Gastroesophageal sphincter (tissue), 4 donors: ENCODE data around the gene STMN3. TPM values are rescaled to one million over a fixed set of nuclear protein-coding genes. Genes with fewer than 3 reads are reported as not detected.
"Not testable (repeated sequence)": the region's sequence is repeated elsewhere in the genome, so short reads cannot be mapped to it uniquely, and the experiment has no call there.

Experiments
- ATAC-seq: fragments of 150-250 bp; one replicate; pipeline ENCODE4 v1.9.1; 2016; ENCODE audit warnings: mild to moderate bottlenecking, moderate library complexity
- H3K27ac ChIP-seq, 4 donors: fragments of 200-600 bp; sonication (generic) in 3 of 4; 1 replicate in 3 of 4; 2 replicates in 1 of 4; pipeline ENCODE4 v1.5.1; 2016 to 2019
- H3K27me3 ChIP-seq: fragments of 200-600 bp; sonication (generic); one replicate; pipeline ENCODE4 v1.5.1; 2019
- H3K36me3 ChIP-seq, 2 donors: fragments of 200-600 bp; sonication (generic); one replicate each; pipeline ENCODE4 v1.5.1; 2019; ENCODE audit warnings: control low read depth in 1 of 2
- H3K4me1 ChIP-seq, 3 donors: fragments of 200-600 bp; sonication (generic); 1 replicate in 2 of 3; 2 replicates in 1 of 3; pipeline ENCODE4 v1.5.1; 2016 to 2019; ENCODE audit warnings: control low read depth in 2 of 3
- H3K4me3 ChIP-seq, 2 donors: fragments of 200-600 bp; sonication (generic); one replicate each; pipeline ENCODE4 v1.5.1; 2019; ENCODE audit warnings: mild to moderate bottlenecking in 1 of 2, moderate library complexity in 1 of 2
- H3K9me3 ChIP-seq, 3 donors: fragments of 200-600 bp; sonication (generic); one replicate each; pipeline ENCODE4 v1.5.1; 2017 to 2019; ENCODE audit warnings: control low read depth in 2 of 3
- EP300 ChIP-seq: sonication (generic); formaldehyde crosslinking; IDR thresholded peaks from one replicate; pipeline ENCODE4 v1.6.1; 2017; ENCODE audit warnings: antibody characterized with exemption, mild to moderate bottlenecking
- POLR2A ChIP-seq, 2 donors: fragments of 450-650 bp; IDR thresholded peaks; one replicate each; pipeline ENCODE4 v1.6.1; 2017; ENCODE audit warnings: antibody characterized with exemption in 2 of 2, mild to moderate bottlenecking in 2 of 2, moderate library complexity in 1 of 2
- POLR2AphosphoS5 ChIP-seq: sonication (generic); formaldehyde crosslinking; IDR thresholded peaks from one replicate; pipeline ENCODE4 v1.6.1; 2017; ENCODE audit warnings: antibody characterized with exemption
- WGBS, 2 donors: methylation state at CpG; one replicate each; pipeline ENCODE4 v1.1.5; 2018; ENCODE audit warnings: low coverage in 1 of 2; 5-methylcytosine and 5-hydroxymethylcytosine counted together
- total RNA-seq, 4 donors: library from RNA; depleted of rRNA; stranded (reverse); fragments of >200 nt; gene quantifications; one replicate each; pipeline ENCODE4 v1.1.0, GENCODE V29; 2016
- TF ChIP-seq, protein P1 (sequence below), 4 experiments: fragments of 200-600 bp in 2 of 4; fragments of 450-650 bp in 2 of 4; sonication (generic) in 1 of 4; IDR thresholded peaks; one replicate each; pipeline ENCODE4 v1.5.1; 2017 to 2019; ENCODE audit warnings: antibody characterized with exemption in 4 of 4, mild to moderate bottlenecking in 2 of 4, moderate library complexity in 2 of 4

STMN3 gene
- total RNA-seq, 4 donors from 2014 or later: 13.7 to 31.6 (median 17.0) TPM

DNA sequence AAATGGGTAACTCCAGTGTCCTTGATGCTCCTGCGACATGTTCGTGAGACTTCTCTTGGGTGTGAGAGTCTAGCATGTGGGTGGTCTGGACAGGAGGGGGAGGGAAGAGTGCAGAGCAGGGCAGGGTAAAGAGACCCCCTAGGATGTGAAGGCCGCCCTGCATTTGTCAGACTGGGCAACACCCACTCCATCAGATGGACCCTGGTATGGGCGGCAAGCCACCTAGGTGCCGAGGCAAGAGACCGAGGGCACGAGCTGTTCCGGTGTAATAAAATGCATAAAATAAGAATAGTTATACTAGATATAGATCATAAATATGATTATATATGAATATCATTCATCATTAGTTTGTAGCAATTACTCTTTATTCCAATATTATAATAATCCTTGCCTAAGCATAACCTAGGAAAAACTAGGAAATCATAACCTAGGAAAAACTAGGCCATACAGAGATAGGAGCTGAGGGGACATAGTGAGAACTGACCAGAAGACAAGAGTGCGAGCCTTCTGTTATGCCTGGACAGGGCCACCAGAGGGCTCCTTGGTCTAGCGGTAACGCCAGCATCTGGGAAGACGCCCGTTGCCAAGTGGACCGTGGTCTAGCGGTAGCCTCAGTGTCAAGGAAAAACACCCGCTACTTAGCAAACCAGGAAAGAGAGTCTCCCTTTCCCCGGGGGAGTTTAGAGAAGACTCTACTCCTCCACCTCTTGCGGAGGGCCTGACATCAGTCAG is 39.2 kb downstream of the STMN3 start:
- H3K27ac ChIP-seq, H3K4me3 ChIP-seq, ATAC-seq, H3K27me3 ChIP-seq, H3K4me1 ChIP-seq, H3K9me3 ChIP-seq: not testable (repeated sequence)
- TF ChIP-seq, protein P1, sequence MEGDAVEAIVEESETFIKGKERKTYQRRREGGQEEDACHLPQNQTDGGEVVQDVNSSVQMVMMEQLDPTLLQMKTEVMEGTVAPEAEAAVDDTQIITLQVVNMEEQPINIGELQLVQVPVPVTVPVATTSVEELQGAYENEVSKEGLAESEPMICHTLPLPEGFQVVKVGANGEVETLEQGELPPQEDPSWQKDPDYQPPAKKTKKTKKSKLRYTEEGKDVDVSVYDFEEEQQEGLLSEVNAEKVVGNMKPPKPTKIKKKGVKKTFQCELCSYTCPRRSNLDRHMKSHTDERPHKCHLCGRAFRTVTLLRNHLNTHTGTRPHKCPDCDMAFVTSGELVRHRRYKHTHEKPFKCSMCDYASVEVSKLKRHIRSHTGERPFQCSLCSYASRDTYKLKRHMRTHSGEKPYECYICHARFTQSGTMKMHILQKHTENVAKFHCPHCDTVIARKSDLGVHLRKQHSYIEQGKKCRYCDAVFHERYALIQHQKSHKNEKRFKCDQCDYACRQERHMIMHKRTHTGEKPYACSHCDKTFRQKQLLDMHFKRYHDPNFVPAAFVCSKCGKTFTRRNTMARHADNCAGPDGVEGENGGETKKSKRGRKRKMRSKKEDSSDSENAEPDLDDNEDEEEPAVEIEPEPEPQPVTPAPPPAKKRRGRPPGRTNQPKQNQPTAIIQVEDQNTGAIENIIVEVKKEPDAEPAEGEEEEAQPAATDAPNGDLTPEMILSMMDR (IDR thresholded peaks at IDR 0.05): peak in 3 of 4 experiments; percentile 24 to 59 (median 57)
- 59 to 88% methylated on average over 6 to 14 of the region's 18 CpGs for WGBS, 2 donors
- peaks cover 0 to 51% of the 10 kb centered on the region in 2 donors for H3K36me3 ChIP-seq

GRCh38 chr20:63612276-63612931 is 40.8 kb downstream of the STMN3 start:
- WGBS, 2 donors: 88% methylated on average over 5 of the region's 20 CpGs; no CpG with 5 or more reads in 1 of the 2 donors
- no peak for TF ChIP-seq POLR2AphosphoS5
- TF ChIP-seq EP300: no peak
- TF ChIP-seq POLR2A (IDR thresholded peaks at IDR 0.05): no peak
- TF ChIP-seq, protein P1 (IDR thresholded peaks at IDR 0.05): no peak
- Histone ChIP-seq H3K4me3 (no peak overlapping the region), H3K27ac (no peak overlapping the region), H3K36me3 (peaks cover 0 to 35% of the 10 kb centered on the region in 2 donors), H3K9me3 (no peaks in the 10 kb centered on the region), H3K4me1 (no peaks in the 10 kb centered on the region), H3K27me3 (no peaks in the 10 kb centered on the region)
- no peak for ATAC-seq

DNA sequence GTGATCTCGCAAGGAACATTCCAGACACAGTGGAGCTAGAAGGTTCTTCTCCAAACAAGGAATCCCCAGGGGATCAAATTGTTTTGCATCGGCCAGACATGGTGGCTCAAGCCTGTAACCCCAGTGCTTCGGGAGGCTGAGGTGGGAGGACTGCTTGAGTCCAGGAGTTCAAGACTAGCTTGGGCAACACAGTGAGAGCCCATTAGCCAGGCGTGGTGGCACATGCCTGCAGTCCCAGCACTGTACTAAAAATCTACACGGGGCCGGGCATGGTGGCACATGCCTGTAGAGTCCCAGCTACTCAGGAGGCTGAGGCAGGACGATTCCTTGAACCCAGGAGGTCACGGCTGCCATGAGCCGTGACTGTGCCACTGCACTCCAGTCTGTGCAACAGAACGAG is 41.6 kb downstream of the STMN3 start:
- no peaks in the 10 kb centered on the region for H3K27me3 ChIP-seq
- 77 to 100% methylated on average over 1 to 5 of the region's 10 CpGs for WGBS, 2 donors
- TF ChIP-seq, protein P1 (IDR thresholded peaks at IDR 0.05): no peak
- TF ChIP-seq POLR2A (IDR thresholded peaks at IDR 0.05) (no peak), EP300 (no peak), POLR2AphosphoS5 (no peak)
- H3K36me3 ChIP-seq: peaks cover 0 to 27% of the 10 kb centered on the region in 2 donors
- H3K4me3 ChIP-seq: no peak overlapping the region
- no peak for ATAC-seq
- no peak overlapping the region for H3K27ac ChIP-seq
- H3K4me1 ChIP-seq: no peaks in the 10 kb centered on the region
- H3K9me3 ChIP-seq: no peaks in the 10 kb centered on the region

GRCh38 chr20:63610581-63611435 is 42.4 kb downstream of the STMN3 start:
- Histone ChIP-seq H3K27me3 (no peaks in the 10 kb centered on the region), H3K4me3 (no peak overlapping the region), H3K4me1 (no peaks in the 10 kb centered on the region), H3K36me3 (peaks cover 0 to 20% of the 10 kb centered on the region in 2 donors), H3K9me3 (no peaks in the 10 kb centered on the region), H3K27ac (no peak overlapping the region)
- no peak for ATAC-seq
- 84% methylated on average over 5 of the region's 17 CpGs; no CpG with 5 or more reads in 1 of the 2 donors for WGBS, 2 donors
- TF ChIP-seq EP300 (no peak), POLR2AphosphoS5 (no peak), POLR2A (IDR thresholded peaks at IDR 0.05) (no peak)
- TF ChIP-seq, protein P1 (IDR thresholded peaks at IDR 0.05): no peak
